ENCODE results near the gene ARHGAP26. TPM values are rescaled to one million over a fixed set of nuclear protein-coding genes. Genes with fewer than 3 reads are reported as not detected.

ARHGAP26 gene
- total and polyA plus RNA-seq, 2 experiments from 2014 or later = 9.5 to 16.8 TPM

- Mint-ChIP-seq H3K4me1 (peaks cover 25% of the 10 kb centered on the region), H3K9me3 (no peaks in the 10 kb centered on the region), H3K27me3 (ENCODE audit: insufficient read depth, low read depth, poor library complexity) (peaks cover 3% of the 10 kb centered on the region), H3K4me3 (no peak overlapping the region), H3K36me3 (ENCODE audit: low read depth) (no peaks in the 10 kb centered on the region), H3K27ac (no peak overlapping the region)
- TF ChIP-seq ETS1 (IDR thresholded peaks at IDR 0.05) (no peak), STAT1 (IDR thresholded peaks at IDR 0.05; ENCODE audit: unreplicated experiment) (no peak), NANOG (IDR thresholded peaks at IDR 0.05; ENCODE audit: borderline replicate concordance) (no peak), EZH2 (IDR thresholded peaks at IDR 0.05; ENCODE audit: low read depth, unreplicated experiment) (no peak), ZNF114 (CRISPR knock-in tag; IDR thresholded peaks at IDR 0.05) (no peak), CREB1 (CRISPR knock-in tag; IDR thresholded peaks at IDR 0.05; ENCODE audit: low read depth) (no peak), ZNF462 (CRISPR knock-in tag; IDR thresholded peaks at IDR 0.05) (no peak), EZH2phosphoT487 (IDR thresholded peaks at IDR 0.05; ENCODE audit: unreplicated experiment) (no peak), JUNB (IDR thresholded peaks at IDR 0.05; ENCODE audit: unreplicated experiment) (no peak), CTCF (conservative IDR thresholded peaks at IDR 0.05; ENCODE audit: low read depth in 2 of 2) (no peak), REST (IDR thresholded peaks at IDR 0.05; ENCODE audit: unreplicated experiment) (no peak), POLR2AphosphoS5 (IDR thresholded peaks at IDR 0.05; ENCODE audit: low read depth) (no peak)
- H4K20me1 ChIP-seq (replicated peaks; ENCODE audit: insufficient read depth) = no peaks in the 10 kb centered on the region
- no peaks in the 10 kb centered on the region for H3K79me2 ChIP-seq (replicated peaks; ENCODE audit: insufficient read depth)
- H3K36me3 ChIP-seq (ENCODE audit: insufficient read depth) = peaks cover 7% of the 10 kb centered on the region; the same call in 1 of the 2 replicates
- H3K4me3 ChIP-seq = no peak overlapping the region
- DNase-seq (ENCODE audit: low spot score) = no peak
- ATAC-seq = no peak; the same call in 2 of the 3 replicates
- H3K27ac ChIP-seq (ENCODE audit: low read depth) = no peak overlapping the region
- 0 out of 2 replicates have a peak, but pooled peaks cover 5% of the 10 kb centered on the region for H3K4me1 ChIP-seq (ENCODE audit: insufficient read depth)
- H3K9me2 ChIP-seq (ENCODE audit: insufficient read depth) = 0 out of 2 replicates have a peak, but pooled peaks cover 5% of the 10 kb centered on the region
- H3K4me2 ChIP-seq = no peak overlapping the region
- H3K27me3 ChIP-seq (ENCODE audit: insufficient read depth) = no peaks in the 10 kb centered on the region
- no peaks in the 10 kb centered on the region for H3F3A ChIP-seq (replicated peaks; ENCODE audit: low read depth)
- H2AFZ ChIP-seq = no peak overlapping the region
These were observed 444.3 kb downstream of the ARHGAP26 start for GRCh38 chr5:143214458-143214857.

All from GM23338 (cell line).